GM21526 (cell line): ENCODE results near the gene ACP2.

ENCODE experiments used
- ATAC-seq: cut with Tn5 transposase; IDR thresholded peaks from one replicate; pipeline ENCODE4 v1.9.1; 2021; ENCODE audit warnings: moderate library complexity; ENCODE audit not compliant: unreplicated experiment, low FRiP score

The ACP2 gene

GRCh38 chr11:47269002-47269828 is 20.6 kb upstream of the ACP2 start:
- peak; percentile 41 for ATAC-seq

DNA sequence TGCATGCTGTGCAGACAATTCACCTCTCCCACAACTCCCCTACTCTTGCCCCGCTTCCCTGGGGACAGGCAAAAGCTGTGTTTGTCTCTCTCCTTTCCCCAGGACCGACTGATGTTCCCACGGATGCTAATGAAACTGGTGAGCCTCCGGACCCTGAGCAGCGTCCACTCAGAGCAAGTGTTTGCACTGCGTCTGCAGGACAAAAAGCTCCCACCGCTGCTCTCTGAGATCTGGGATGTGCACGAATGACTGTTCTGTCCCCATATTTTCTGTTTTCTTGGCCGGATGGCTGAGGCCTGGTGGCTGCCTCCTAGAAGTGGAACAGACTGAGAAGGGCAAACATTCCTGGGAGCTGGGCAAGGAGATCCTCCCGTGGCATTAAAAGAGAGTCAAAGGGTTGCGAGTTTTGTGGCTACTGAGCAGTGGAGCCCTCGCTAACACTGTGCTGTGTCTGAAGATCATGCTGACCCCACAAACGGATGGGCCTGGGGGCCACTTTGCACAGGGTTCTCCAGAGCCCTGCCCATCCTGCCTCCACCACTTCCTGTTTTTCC is 19.9 kb upstream of the ACP2 start:
- no peak for ATAC-seq

DNA sequence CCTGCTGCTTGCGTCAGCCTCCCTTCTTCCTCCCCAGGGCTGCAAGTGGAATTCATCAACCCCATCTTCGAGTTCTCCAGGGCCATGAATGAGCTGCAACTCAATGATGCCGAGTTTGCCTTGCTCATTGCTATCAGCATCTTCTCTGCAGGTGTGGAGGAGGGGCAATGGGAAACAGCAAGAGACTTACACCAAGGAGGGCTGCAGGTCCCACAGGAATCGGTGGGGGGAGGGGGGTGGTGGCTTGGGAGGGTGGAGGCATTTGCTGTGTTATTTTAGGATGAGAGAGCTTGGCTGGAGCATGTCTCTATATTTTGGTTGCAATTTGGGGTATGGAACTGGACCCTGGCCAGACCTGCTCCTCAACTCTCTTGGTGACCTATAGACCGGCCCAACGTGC is 19.3 kb upstream of the ACP2 start:
- ATAC-seq = no peak

DNA sequence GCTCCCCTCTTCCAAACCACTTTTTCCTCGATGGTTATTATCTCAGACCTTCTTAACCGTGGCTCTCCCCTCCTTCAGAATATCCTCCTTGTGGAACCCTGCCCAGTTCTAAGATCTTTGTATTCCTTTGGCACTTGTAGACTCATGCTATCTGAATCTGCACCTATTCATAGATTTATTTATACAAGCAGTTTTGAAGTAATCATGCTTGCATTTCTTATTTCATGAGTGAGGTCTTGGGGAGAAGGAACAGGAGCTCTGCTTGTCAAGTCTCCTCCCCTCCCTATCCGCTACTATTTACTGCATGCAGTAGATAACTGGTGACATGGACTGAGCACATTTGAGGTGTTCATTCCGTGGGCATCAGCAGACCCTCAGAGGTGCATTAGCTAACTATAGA is 15.9 kb upstream of the ACP2 start:
- ATAC-seq = no peak

DNA sequence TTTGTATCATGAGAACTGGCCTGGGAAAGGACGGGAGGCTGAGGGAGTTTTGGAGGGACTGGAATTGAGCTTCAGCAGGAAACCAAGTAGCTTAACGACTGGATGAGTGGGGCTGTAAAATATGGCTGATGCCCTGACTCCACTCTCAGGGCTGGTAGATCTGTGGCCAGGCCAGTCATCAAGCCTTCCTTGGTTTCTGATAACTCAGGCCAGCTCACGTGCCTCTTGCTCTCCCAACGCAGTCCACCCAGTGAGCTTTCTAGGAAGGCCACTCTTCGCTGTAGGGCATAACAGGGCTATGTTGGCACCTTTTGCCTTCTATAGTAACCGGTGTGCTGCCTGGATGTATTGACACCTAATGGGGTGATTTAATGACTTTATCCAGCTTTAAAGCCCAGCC is 15.5 kb upstream of the ACP2 start:
- no peak for ATAC-seq

GRCh38 chr11:47261291-47261800 is 12.7 kb upstream of the ACP2 start:
- ATAC-seq = no peak

GRCh38 chr11:47260366-47260765 is 11.8 kb upstream of the ACP2 start:
- no peak for ATAC-seq

DNA sequence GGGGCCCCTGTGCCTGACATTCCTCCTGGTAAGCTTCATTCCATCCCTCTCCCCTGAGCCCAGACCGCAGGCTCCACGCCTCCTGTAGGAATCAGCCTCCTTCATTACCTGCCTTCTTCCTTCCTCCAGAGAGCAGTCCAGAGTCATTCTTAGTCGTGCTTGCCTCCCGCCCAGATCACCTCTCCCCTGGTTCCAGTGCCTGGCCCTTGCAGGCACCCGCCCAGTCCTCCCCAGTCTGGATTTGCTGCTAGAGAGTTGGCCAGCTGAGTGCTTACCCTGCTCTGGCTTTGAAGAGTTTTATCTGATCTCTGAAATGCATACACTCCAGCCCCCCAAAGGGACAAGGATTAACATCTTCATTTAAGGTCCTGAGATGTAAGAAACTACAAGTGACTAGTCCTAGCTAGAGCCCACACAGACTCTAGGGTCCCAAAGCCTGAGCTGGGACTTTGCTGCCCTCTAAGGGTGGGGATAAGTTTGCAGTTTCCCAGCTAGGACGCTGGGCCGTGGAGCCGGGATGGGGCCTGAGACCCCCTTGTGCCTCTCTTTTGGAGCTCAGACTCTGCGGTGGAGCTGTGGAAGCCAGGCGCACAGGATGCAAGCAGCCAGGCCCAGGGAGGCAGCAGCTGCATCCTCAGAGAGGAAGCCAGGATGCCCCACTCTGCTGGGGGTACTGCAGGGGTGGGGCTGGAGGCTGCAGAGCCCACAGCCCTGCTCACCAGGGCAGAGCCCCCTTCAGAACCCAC is 10.8 kb upstream of the ACP2 start:
- ATAC-seq = no peak

GRCh38 chr11:47258317-47258902 is 9.8 kb upstream of the ACP2 start:
- ATAC-seq = no peak

DNA sequence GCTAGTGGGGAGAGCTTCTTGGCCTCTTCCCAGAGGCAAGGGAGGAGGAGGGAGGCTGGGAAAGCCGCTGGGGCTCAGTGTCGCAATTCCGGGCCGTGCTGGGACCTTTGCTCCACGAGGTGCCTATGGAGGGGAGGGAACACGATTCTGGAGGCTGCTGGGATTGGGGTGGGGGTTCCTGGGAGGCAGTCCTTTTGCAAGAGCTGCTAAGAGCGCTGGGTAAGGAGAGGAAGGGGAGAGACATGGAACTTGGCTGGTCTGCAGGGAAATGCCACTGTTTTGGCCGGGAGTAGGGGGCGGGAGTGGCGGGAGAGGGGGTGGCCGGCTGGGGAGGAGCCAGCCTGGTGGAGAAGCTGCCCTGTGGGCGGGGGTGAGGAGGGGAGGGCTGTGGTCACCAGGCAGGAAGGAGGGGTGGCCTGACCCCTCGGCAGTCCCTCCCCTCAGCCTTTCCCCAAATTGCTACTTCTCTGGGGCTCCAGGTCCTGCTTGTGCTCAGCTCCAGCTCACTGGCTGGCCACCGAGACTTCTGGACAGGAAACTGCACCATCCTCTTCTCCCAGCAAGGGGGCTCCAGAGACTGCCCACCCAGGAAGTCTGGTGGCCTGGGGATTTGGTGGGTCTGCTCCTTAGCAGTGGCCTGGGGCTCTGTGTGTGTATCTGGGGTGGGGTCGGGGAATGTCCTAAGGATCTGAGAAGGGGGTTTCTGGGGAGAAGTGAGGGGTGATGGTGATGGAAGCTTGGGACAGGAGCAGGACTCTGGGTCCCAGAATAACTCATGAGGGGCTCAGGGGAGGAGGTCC is 9.1 kb upstream of the ACP2 start, which contains the start of gene NR1H3:
Gene NR1H3 (plus strand): TSS at position 480 of the 800 bp plus-strand sequence. CDS start 1,221 bp downstream, outside the sequence.
- ATAC-seq = no peak

- no peak for ATAC-seq
These were observed 8.5 kb upstream of the ACP2 start for GRCh38 chr11:47257177-47257516.

GRCh38 chr11:47256374-47256773 is 7.8 kb upstream of the ACP2 start:
- no peak for ATAC-seq

DNA sequence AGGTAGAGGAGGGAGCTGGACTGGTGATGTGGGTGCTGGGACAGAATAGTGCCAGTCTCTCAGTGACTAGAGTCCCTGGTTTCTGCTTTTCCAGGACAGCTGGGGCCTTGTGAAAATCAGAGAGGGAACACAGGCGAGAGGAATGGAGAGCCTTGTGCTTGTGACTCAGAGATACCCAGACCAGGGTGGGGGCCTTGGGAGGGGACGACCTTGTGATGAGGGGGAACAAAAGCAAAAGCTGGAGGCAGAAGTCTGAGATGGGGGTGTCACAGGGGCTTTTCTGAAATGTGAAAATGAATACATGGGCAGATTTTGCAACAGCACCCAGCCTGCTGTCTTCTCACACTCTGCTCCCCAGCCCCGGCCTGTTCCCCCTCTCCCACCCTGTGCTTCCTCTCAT is 5.8 kb upstream of the ACP2 start:
- ATAC-seq = no peak

- no peak for ATAC-seq
These were observed 5.0 kb upstream of the ACP2 start for GRCh38 chr11:47253660-47254059.

DNA sequence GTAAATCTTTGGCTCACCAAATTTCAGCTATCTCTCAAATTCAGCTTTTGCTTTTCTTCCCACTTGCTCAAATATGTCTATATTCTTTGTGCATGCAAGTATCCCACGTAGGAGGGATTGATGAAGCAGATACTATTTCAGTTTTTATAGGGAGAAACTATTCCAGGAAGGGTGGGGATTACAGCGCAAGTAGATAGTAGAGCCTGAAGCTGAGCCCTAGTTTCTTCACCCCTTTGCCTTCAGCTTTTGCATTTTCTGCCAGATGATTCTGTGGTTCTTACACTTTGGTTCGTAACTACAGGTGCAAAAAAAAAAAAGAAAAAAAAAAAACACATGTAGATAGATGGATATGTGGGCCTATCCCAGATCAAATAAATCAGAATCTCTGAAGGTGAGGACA is 3.1 kb upstream of the ACP2 start:
- ATAC-seq = no peak

- ATAC-seq = no peak
These were observed 733 bp upstream of the ACP2 start for GRCh38 chr11:47249378-47249715.

- ATAC-seq = no peak
These were observed 330 bp downstream of the ACP2 start for GRCh38 chr11:47248304-47248663.

- no peak for ATAC-seq
These were observed 1.1 kb downstream of the ACP2 start for GRCh38 chr11:47247502-47247901.

- ATAC-seq = no peak
These were observed 2.8 kb downstream of the ACP2 start for GRCh38 chr11:47245611-47246357.
